HS-5 (cell line): Measurements from ENCODE around the gene CYS1.
A peak's percentile ranks its signal among the peaks of the same experiment; 100 is the strongest.
"Not testable (repeated sequence)": the region's sequence is repeated elsewhere in the genome, so short reads cannot be mapped to it uniquely, and the experiment has no call there.

Experiments used
- DNase-seq: peaks from one replicate; pipeline ENCODE4 v3.0.0-alpha.2; 2012; ENCODE audit warnings: low read depth

CYS1 gene

GRCh38 chr2:10079870-10080535, at the start of gene CYS1:
Gene CYS1 (minus strand): TSS chr2:10080411. CDS start chr2:10080223, 188 bp downstream.
- no peak for DNase-seq

- DNase-seq, result no peak
These were observed 49.3 kb upstream of the CYS1 start for GRCh38 chr2:10129490-10129889.

- DNase-seq, result no peak
These were observed 48.2 kb upstream of the CYS1 start for GRCh38 chr2:10128420-10128819.

GRCh38 chr2:10126632-10127026, 46.4 kb upstream of the CYS1 start:
- DNase-seq, result no peak

- no peak for DNase-seq
These were observed 45.8 kb upstream of the CYS1 start for GRCh38 chr2:10125842-10126631.

GRCh38 chr2:10124538-10125045, 44.4 kb upstream of the CYS1 start:
- no peak for DNase-seq

- no peak for DNase-seq
These were observed 43.1 kb upstream of the CYS1 start for GRCh38 chr2:10123281-10123680.

- peak; percentile 71 for DNase-seq
These were observed 42.5 kb upstream of the CYS1 start, which contains the start of gene RRM2 for GRCh38 chr2:10122500-10123280. Gene RRM2 (plus strand): TSS chr2:10122739. CDS start chr2:10122799, 60 bp downstream.

- no peak for DNase-seq
These were observed 40.8 kb upstream of the CYS1 start for GRCh38 chr2:10120877-10121574.

- peak; percentile 79 for DNase-seq
These were observed 40.1 kb upstream of the CYS1 start for GRCh38 chr2:10120158-10120876.

- DNase-seq, result no peak
These were observed 39.5 kb upstream of the CYS1 start for GRCh38 chr2:10119601-10120157.

- no peak for DNase-seq
These were observed 38.8 kb upstream of the CYS1 start for GRCh38 chr2:10119027-10119325.

- DNase-seq, result no peak
These were observed 29.1 kb upstream of the CYS1 start for GRCh38 chr2:10109311-10109710.

GRCh38 chr2:10104906-10105305, 24.7 kb upstream of the CYS1 start:
- DNase-seq, result not testable (repeated sequence)

- no peak for DNase-seq
These were observed 23.0 kb upstream of the CYS1 start for GRCh38 chr2:10103179-10103578.

- DNase-seq, result no peak
These were observed 21.3 kb upstream of the CYS1 start for GRCh38 chr2:10101491-10101890.

GRCh38 chr2:10097352-10098148, 17.3 kb upstream of the CYS1 start:
- peak; percentile 8 for DNase-seq

GRCh38 chr2:10096641-10097040, 16.4 kb upstream of the CYS1 start:
- no peak for DNase-seq

- DNase-seq, result no peak
These were observed 15.0 kb upstream of the CYS1 start for GRCh38 chr2:10095175-10095574.

GRCh38 chr2:10094271-10094814, 14.1 kb upstream of the CYS1 start:
- DNase-seq, result no peak
